RKO (cell line): ENCODE measurements around the gene SNRK.

Experiments used
- DNase-seq: peaks from one replicate; pipeline ENCODE4 v3.0.0-alpha.2; 2016; ENCODE audit warnings: low spot score

SNRK gene, protein sequence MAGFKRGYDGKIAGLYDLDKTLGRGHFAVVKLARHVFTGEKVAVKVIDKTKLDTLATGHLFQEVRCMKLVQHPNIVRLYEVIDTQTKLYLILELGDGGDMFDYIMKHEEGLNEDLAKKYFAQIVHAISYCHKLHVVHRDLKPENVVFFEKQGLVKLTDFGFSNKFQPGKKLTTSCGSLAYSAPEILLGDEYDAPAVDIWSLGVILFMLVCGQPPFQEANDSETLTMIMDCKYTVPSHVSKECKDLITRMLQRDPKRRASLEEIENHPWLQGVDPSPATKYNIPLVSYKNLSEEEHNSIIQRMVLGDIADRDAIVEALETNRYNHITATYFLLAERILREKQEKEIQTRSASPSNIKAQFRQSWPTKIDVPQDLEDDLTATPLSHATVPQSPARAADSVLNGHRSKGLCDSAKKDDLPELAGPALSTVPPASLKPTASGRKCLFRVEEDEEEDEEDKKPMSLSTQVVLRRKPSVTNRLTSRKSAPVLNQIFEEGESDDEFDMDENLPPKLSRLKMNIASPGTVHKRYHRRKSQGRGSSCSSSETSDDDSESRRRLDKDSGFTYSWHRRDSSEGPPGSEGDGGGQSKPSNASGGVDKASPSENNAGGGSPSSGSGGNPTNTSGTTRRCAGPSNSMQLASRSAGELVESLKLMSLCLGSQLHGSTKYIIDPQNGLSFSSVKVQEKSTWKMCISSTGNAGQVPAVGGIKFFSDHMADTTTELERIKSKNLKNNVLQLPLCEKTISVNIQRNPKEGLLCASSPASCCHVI

DNA sequence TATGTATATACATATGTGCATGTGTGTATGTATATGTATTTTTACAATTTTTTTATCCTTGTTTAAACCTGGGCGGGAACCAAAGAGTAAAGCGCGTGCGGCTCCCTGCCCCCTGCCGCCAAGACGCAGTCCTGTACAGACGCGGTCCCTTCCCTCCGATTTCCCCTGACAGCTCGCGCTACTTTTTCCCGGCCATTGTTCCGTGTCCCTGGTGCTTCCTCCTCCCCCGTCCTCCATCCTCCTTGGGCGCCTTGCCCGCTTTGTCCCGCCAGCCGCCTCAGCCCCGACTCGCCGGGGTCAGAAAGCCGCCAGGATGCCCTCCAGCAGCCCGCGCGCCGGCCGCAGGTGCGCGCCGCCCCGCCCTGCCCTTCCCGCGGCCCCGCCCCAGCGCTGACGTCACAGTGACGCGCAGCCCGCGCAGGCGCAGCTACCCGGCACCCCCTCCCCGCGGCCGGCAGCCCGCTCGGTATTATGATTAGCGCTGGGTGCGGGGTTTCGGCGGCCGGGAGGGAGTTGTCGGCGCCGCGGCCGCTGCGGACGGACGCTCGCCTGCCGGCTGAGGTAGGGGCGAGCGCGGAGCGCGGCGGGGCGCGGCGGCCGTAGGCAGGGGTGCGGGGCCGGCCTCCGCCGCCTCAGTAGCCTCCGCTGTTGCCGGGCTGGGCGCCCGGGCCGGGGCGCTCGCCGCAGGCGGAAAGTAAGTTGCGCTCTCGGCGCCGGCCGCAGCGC is at the start of gene SNRK:
TSS of gene SNRK (plus strand) at position 426 of the 726 bp plus-strand sequence. CDS start 16,664 bp downstream, outside the sequence.
- DNase-seq, result peak; percentile 69

DNA sequence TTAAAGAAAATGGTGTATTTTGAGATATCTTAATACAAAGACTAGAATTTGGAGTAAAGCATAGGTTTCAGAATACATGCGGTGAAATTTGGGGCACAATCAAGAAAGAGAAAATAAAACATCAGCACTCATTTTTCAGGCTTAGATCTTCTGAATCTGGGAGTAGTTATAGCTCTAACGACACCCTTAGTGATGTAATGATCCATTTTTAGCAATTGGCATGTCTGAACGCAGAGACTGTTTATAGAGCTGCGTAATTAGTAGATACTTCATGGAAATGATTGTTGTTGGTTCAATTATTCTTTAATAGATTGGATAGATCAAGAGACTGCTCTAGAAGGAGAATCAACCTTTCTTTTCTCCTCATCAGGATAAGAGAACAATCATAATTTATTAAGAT is 47.5 kb upstream of the SNRK start:
- no peak for DNase-seq

DNA sequence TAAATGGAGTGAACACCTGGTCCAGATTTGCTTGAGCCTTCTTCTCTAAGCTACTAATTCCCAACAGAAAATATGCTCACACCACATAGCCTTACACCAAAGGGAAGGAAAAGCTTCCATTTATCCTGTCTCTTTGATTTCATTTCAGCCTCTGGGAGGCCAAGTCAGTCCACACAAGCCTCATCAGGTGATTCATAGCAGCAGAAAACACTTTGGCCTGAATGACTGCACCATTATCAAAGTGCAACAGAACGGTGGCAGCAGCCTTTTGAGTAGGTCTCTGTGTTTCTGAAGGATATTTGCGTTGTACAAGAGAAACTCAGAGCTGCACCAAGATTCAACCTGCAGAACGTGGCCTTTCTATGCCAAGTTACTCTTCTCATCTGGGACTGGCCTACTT is 46.6 kb upstream of the SNRK start:
- no peak for DNase-seq

DNA sequence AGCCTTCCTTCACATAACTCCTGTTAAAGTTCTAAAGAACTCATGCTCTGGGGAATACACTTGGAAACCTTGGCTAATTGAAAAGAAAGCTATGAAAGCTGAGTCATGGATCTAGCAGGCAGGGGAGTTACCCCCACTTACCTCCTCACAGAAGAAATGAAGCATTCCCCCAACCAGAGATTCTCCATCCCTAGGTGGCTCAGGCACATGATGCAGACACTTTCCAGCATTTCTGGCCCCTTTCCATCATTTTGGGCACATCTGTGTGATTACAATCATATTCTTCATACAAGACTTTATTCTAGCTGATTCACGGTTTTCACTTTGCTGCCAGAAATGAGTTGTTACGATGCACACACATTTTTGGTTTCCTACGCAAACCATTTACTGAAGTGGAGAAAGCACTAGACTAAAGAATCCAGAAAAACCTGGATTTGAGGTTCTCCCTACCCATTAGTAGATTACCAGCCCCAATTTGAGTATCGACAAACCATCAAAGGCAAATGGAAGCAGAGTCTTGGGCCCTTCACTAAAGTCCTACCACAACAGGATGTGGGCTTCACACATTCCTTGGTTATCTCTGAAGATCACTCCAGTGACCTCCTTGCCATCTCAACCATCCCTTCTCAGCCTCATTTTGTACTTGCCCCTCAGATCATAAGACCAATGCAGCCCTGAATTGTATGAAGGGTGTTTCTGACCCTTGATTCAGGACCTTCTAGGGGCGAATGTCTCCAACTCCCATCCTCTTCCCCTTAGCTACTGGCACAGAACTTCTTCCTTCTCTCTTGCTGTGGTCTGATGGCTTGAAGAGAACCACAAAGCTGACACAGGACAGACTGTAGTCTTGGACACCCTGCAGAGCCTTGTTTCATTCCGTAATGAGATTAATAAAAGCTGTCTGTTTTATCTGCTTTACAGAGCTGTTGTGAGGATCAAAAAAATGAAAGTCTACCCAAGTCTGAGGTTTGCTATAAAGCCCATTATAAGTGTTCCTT is 42.5 kb upstream of the SNRK start:
- no peak for DNase-seq

DNA sequence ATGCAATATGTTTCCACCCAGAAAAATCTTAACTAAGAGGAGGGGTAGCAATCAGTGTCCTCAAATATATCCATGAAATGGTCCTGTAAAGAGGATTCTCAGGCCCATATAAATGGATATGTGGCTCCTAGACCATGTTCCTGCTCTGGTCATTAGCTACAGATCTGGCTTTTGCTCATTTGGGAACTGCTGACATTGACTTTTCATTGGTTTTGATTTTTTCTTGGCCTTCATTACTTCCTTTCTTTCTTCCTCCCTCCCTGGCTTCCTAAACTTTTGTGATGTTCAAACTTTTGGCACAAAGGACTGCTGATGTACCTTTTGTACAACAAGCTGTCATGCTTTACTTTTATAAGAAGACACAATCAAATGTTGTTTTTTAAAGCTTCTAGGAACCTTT is 41.6 kb upstream of the SNRK start:
- no peak for DNase-seq

DNA sequence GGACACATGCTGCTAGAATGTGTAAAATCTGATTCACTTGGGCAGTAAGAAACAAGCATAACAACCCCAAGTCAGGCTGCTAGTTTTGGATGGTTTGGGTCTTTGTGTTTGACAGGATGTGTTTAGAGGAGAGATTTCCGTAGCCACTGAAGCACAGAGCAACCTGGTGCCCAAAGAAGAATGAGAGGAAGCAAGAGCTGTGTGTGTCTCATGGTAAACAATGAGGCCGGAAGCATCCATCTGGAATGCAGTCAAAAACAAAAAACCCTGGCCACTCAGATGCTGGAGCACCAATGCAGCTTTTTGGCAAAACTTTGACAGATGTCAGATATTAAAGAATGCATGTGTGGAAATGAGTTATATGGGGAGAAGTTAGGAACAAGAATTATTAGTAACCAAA is 39.4 kb upstream of the SNRK start:
- no peak for DNase-seq

DNA sequence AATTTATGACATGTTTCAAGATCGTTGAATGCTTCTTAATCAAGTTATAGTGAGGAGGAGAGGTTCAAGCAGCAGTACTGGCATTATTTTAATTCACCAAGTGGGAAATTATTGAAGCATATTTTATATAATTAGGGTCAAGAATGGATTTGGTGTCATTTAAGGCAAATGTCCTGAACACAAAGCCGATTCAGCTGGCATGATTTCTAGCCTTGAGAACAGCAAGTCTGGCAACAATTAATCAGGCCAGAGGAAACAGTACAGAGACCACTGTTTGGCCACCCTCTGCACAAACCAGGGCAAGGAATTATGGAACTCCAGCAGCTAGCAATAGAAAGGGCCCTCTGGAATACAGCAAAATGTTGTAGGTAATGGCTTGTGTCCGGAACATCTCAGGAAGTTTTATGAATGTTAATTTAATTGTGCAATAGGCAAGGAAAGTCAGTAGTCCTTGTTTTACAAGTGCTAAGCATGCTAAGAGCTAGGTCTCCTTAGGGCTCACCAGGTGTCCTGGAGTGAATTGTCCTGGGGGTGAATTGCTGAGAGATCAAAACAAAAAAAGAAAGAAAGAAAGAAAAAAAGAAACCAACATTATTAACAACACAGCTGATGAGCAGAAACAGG is 38.7 kb upstream of the SNRK start:
- no peak for DNase-seq

DNA sequence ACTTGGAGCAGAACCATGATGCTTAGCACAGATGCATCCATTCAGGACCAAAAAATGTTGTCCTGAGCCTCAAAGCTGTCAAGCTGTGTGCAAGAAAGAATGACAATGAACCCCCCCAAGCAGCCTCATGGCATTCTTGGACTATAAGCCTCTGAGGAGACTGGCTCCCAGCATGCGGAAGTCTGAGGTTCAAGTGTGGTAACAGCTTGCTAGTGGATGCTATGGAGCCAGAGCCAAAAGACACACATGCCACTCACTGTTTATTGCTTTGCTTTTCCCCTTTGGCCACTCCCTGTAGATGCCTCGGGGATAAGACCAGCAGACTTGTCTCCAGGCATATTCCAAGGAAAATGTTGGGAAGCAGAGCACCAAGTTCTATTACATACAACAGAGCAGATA is 38.2 kb upstream of the SNRK start:
- no peak for DNase-seq

DNA sequence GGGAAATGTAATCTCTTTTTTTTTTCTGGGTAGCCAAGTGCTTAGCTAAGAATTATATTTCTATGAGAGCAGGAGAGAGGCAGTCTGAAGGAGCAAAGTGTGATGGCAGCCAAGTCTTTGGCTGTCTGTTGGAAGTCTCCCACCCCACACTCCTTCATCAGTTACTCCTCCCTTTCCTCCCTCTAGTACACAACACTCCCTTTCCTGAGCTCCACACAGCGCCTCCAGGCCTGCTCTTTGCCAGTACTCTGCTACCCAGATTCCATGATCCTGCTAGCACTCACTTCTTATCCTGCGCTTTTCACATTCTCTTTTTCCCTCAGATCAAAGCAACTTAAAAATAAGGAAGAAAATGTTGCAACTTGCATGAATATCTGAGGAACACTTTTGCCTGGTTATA is 37.4 kb upstream of the SNRK start:
- no peak for DNase-seq

DNA sequence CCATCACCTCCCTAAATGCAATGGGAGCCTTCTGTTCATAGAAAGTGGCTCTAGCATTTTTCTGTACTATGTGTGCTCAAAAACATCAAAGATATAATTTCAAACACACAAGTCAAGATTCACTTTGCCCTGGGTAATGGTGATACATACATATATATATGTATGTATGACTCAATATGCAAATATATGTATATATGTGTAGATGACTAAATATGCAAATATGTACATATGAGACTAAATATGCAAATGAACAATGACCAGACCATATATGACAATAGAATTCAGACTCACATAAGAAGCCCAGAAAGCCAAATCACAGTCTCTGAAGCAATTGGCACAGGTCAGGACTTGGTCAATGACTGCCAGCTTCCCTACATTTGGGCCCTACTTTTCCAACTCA is 36.9 kb upstream of the SNRK start:
- DNase-seq, result peak; percentile 5

DNA sequence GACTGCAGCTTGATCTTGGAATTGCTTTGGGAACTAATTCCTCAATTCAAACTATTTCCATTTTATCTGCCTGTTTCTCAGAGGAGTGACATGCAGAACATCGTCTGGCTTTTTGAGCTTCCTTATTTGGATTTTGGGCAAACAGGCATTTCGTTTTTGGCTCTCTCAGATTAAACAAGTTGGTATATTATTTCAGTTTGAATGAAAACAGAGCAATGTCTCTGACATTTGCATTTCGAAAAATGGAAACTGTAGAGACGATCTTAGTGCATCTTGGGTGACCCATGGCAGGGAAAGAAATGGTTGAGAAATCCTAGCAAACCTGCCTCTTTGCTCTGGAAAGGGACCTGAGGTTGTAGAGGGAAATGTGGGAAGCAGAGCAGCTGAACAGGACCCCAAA is 33.0 kb upstream of the SNRK start:
- DNase-seq, result no peak

DNA sequence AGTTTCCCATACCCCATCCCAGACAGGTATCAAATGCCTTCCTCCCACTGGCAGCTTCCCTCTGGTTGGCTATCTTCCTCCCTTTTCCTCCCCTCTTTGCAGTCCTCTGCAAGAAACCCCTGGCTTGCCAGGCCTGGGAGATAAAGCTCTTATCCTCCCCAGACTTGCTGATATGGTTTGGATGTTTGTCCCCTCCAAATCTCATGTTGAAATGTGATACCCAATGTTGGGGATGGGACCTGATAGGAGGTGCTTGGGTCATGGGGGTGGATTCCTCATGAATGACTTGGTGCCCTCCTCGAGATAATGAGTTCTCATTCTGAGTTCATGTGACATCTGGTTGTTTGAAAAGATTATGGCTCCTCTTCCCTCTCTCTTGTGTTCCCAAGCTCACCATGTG is 32.2 kb upstream of the SNRK start:
- DNase-seq, result no peak

DNA sequence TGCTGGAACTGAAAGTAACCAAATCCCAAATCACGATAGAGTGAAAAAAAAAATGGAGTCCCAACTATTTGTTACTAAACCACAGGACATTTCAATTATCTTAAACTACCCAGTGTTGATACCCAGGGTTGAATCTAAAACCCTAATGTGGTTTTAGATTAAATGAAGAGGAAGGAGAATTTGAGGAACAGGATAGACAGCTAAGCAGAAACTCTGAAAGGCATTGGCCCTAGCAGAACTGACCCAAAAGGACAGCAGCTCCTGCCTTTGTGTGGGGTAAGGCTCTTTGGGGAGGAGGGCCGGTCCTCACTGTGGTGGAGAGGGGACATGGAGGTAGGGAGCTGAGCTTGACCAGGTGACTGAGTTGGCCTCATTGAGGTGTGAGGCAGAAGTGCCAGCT is 30.7 kb upstream of the SNRK start:
- no peak for DNase-seq

DNA sequence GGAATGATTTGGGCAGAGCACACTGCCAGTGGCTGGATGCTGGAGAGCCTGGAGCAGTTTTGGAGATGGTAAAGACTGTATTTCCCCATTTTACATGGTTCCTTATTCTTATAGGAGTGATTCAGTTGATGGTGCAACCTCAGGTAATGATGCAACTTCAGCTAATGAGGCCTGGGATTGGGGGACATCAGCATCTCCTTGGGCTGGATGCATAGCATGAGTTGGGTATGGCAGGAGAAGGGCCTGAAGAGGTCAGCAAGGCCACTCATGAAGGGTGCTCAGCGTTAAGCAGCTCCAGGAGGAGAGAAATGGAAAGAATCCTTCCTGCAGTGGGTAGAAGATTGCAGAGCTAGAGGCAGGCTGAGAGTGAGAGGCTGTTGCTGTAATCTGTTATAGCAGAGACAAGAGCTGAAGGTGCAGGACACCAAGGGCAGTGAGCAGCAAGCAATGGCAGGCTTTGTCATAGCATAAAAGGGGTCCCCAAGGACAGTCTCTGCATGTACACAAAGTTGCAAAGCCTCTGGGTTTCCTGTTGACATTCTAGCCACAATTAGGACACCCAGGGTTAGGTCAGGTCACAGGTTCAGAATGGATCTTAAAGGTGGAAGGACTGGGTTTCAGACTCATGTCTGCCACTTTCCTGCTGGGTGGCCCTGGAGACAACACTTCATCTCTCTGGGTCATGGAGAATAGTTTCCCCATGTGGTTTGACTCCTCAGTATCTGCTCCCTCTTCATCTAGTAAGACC is 29.5 kb upstream of the SNRK start:
- no peak for DNase-seq

DNA sequence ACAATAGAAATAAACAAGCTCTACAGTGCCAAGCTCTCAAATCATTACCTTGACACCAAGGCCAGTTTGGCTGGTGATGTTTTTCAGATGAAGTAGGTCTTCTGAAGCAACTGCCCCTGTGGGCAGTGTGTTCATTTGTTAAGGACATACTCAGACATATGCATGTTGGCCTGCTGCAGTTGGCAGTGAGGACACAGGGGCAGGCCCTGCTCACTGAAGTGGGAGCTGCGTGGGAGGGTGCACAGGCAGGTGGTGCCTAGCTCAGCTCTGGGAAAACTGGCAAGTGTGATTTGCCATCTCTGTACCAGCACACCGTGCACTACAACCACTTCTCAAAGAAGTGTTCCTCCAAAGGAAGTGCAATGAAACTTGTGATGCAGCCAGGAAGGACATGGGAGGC is 28.5 kb upstream of the SNRK start:
- no peak for DNase-seq

DNA sequence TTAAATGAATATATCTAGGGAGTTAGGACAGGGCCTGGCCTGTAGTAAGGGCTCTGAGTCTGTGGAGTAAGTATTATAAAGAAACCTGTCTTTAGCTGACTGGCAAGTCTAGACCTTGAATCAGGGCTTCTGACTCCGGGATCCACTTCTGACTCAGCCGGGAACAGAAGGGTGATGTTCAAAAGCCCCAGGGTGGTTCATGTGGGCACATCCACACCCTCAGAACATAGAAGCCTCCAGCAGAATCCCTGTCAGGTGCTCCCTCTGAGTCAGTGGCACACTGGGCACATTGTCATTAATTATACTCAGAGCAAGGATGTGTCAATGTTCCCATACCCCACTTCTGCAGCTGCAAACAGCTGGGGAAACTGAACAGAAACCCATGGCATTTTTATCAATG is 26.7 kb upstream of the SNRK start:
- peak; percentile 15 for DNase-seq

DNA sequence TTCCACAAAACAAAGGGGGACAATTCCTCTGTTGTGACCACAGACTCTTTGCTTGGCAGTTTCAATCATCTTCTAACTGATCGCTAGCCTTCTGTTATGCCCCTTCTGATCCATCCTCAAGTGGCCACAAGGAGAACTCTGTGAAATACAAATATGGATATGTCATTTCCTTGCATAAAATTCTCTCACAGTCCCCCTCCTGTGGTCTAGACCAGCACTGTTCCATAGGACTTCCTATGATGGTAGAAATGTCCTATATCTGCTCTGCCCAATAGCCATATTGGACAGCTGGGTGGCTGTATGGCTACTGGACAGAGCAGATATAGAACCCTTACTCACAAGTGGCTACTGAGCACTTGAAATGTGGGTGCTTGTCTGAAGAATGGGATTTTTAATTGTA is 25.9 kb upstream of the SNRK start:
- DNase-seq, result peak; percentile 36

DNA sequence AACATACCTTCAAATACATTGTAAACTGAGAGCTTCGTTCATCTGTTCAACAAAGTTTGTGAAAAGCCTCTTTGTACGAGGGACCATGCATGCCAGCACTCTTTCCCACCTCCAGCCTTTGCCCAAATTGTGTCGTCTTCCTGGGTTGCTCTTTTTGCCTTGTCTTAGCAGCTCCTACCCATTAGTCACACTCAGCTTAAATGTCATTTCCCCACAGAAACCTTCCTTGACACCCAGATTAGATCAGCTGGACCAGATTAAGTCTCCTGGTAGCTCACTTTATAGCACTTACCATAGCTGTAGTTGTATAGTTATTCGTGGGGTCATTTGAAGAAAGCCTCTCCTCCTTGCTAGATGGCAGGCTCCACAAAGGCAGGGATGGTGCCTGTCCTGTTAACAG is 24.1 kb upstream of the SNRK start:
- DNase-seq, result no peak

DNA sequence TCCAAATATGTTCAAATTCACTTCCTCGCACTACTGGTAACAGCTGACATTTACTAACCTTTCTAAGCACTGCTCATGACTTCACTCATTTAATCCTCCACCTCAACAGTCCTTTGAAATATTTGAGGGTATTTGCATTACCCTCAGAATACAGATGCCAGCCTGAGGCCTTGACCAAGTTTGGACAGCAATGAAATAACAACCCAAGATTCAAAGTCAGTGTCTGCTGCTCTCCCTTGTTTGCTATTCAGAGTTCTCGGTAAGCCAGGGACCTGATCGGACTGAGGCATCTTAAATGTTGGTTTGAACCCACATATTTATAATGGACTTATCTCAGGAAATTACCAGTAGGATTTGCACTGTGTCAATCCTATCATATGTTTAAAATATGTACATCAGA is 19.9 kb upstream of the SNRK start:
- no peak for DNase-seq

DNA sequence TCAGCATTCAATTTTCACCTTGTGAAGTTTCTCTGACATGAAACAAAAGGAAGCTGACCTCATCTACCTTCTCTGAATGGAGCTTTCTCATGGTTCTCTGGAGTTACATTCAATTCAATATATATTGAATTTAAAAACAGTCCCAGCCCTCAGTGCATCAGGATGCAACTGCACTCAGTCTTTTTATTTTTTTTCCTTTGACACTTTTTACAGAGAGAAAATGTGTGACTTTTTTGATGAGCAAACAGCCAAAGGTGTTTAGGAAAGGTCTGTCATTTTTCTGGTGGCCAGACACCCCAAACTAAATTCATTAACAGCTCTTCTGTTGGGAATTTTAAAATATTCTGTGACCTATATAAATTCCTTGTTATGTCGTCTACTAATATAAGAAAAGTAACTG is 19.3 kb upstream of the SNRK start:
- no peak for DNase-seq

DNA sequence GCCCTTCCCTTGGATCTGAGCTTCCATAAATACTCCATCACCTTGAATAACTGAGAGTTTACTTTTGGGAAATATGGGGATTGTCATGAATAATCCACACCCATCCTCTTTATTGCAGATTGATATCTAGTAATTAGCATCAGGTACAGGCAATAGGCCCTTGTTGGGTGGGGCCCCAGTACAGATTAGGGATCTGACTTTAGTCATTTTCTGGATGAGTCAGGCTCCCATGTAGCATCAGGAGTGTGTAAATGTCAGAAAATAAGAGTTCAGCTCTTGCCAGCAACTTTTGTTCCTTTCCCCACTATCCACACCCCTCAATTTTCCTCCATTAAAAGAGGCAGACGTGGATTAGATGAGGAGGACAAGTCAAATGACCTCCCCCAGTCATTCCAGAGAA is 17.7 kb upstream of the SNRK start:
- no peak for DNase-seq
